Immature natural killer cell (primary cell): ENCODE data around the gene CRISPLD2. TPM values are rescaled to one million over a fixed set of nuclear protein-coding genes. Genes with fewer than 3 reads are reported as not detected.
"Not testable (repeated sequence)": the region's sequence is repeated elsewhere in the genome, so short reads cannot be mapped to it uniquely, and the experiment has no call there.

ENCODE experiments used
- DNase-seq, 3 donors: peaks; one replicate each; pipeline ENCODE4 v3.0.0; 2022; ENCODE audit warnings: mixed read lengths in 1 of 3
- H3K27ac Mint-ChIP-seq, 6 donors: one replicate each; pipeline ENCODE4 v1.8.0; 2020; ENCODE audit warnings: mixed read lengths in 6 of 6, mild to moderate bottlenecking in 5 of 6, inconsistent platforms in 4 of 6, moderate library complexity in 3 of 6
- H3K27me3 Mint-ChIP-seq, 3 donors: one replicate each; pipeline ENCODE4 v1.8.0; 2020 to 2021; ENCODE audit warnings: low read depth in 3 of 3, mild to moderate bottlenecking in 3 of 3, mixed read lengths in 3 of 3, moderate library complexity in 3 of 3, inconsistent platforms in 1 of 3
- H3K36me3 Mint-ChIP-seq, 3 donors: one replicate each; pipeline ENCODE4 v1.8.0; 2020; ENCODE audit warnings: mixed read lengths in 3 of 3, inconsistent platforms in 2 of 3, mild to moderate bottlenecking in 2 of 3
- H3K4me1 Mint-ChIP-seq, 2 donors: one replicate each; pipeline ENCODE4 v1.8.0; 2020; ENCODE audit warnings: inconsistent platforms in 2 of 2, mild to moderate bottlenecking in 2 of 2, mixed read lengths in 2 of 2, moderate library complexity in 1 of 2
- H3K4me3 Mint-ChIP-seq, 5 donors: one replicate each; pipeline ENCODE4 v1.8.0; 2020; ENCODE audit warnings: mild to moderate bottlenecking in 5 of 5, mixed read lengths in 5 of 5, inconsistent platforms in 3 of 5, moderate library complexity in 3 of 5
- H3K9me3 Mint-ChIP-seq, 6 donors: one replicate each; pipeline ENCODE4 v1.8.0; 2020; ENCODE audit warnings: mild to moderate bottlenecking in 6 of 6, mixed read lengths in 6 of 6, inconsistent platforms in 4 of 6, moderate library complexity in 3 of 6
- polyA plus RNA-seq, 3 donors: library from polyadenylated mRNA; unstranded; fragments of 300-500 nt; fragmentation: Illumina TruSeq; gene quantifications; one replicate each; pipeline ENCODE4 v1.2.3, GENCODE V29; 2021

CRISPLD2 gene
- polyA plus RNA-seq, 3 donors from 2014 or later: 0.05 to 0.24 (median 0.09) TPM

DNA sequence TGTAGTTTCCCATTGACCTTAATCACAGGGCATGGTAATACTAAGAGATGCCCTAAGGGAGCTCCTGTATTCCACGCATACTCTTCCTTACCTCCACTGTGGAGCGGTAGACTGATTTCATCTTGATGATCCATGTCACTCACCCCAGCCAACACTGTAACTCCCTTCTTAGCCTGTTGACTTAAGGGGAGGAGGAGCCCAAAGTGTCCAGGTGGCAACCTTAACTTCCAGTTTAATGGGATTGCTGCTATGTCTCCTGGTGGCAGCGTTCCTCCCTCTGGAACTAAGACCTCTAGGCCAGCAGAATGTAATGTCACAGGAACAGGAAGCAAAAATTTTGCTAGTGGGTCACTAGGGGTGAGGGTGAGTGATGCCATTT is 36.4 kb downstream of the CRISPLD2 start:
- H3K4me3 Mint-ChIP-seq, H3K27ac Mint-ChIP-seq, DNase-seq, H3K4me1 Mint-ChIP-seq, H3K36me3 Mint-ChIP-seq, H3K9me3 Mint-ChIP-seq, H3K27me3 Mint-ChIP-seq: not testable (repeated sequence)

DNA sequence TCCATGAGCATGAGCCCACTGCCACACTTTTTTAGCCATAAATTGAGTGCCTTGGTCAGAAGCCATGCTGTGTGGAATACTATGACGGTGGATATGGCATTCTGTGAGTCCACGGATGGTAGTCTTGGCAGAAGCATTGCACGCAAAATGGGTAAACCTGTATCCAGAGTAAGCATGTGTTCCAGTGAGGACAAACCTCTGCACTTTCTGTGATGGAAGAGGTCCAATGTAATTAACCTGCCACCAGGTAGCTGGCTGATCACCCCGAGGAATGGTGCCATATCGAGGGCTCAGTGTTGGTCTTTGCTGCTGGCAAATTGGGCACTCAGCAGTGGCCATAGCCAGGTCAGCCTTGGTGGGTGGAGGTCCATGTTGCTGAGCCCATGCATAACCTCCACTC is 37.0 kb downstream of the CRISPLD2 start:
- H3K4me3 Mint-ChIP-seq, H3K27ac Mint-ChIP-seq, H3K9me3 Mint-ChIP-seq, H3K27me3 Mint-ChIP-seq, DNase-seq, H3K4me1 Mint-ChIP-seq, H3K36me3 Mint-ChIP-seq: not testable (repeated sequence)

DNA sequence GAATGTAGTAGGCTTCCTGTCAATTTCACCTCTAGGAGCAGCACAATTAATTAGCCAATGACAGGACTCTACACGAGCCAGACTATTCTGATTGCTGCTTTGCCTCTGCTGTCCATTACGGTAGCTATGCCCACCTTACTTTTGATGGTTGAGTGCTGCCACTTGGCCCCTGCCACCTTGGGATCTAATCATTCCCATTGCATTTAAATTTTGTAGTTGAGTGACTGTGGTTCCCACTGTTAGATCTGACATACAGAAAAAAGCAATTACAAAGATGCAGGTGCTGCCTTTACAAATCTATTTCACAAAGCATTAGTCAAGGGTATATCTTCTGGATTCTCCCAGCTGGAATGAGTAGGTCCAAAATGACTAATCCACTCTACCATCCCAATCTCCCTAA is 39.9 kb downstream of the CRISPLD2 start:
- Mint-ChIP-seq H3K4me3 (no peak overlapping the region), H3K27me3 (peaks cover 0 to 8% (median 0%) of the 10 kb centered on the region in 3 donors)

DNA sequence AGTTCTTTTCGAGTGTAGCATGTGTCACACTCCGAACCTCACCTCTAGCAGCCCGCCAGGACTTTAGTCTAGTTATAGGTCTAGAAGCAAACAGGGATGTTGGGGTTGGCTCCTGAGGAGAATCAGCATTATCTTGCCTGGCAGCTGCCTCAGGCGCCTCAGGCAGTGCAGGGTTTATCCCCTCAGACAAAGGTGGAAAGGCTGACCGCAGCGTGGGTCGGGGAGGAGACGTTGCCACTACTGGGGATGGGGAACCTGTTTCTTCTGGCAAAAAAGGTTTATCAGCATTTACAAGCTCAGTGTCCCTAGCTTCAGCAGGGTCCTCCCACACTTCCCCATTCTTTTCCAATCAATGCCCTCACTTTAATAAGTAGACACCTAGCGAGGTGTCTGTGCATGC is 40.6 kb downstream of the CRISPLD2 start:
- H3K4me3 Mint-ChIP-seq: no peak overlapping the region
- peaks cover 0 to 9% (median 2%) of the 10 kb centered on the region in 6 donors for H3K9me3 Mint-ChIP-seq
- H3K4me1 Mint-ChIP-seq: no peaks in the 10 kb centered on the region

More for the DNA sequence above, 39.9 kb downstream of the CRISPLD2 start:
- H3K9me3 Mint-ChIP-seq: peaks cover 0 to 9% (median 2%) of the 10 kb centered on the region in 6 donors
- no peak for DNase-seq
- H3K27ac Mint-ChIP-seq: no peak overlapping the region
- no peaks in the 10 kb centered on the region for H3K4me1 Mint-ChIP-seq
- H3K36me3 Mint-ChIP-seq: no peaks in the 10 kb centered on the region

DNA sequence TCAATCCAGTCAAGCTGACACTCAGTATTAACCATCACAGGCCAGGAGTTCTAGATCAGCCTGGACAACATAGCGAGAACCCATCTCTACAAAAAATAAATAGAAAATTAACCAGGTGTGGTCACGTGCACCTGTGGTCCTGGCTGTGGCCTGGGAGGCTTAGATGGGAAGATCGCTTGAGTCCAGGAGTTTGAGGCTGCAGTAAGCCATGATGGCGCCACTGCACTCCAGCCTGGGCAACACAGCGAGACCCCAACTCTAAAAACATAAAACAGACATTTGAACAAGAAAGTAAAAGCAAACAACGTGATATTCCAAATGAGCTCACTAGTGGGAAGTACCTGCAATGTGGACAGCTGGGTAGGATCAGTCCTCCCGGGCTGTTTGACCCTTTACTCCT is 41.9 kb downstream of the CRISPLD2 start:
- H3K9me3 Mint-ChIP-seq: peaks cover 0 to 9% (median 2%) of the 10 kb centered on the region in 6 donors
- no peaks in the 10 kb centered on the region for H3K36me3 Mint-ChIP-seq
- no peak overlapping the region for H3K27ac Mint-ChIP-seq
- no peaks in the 10 kb centered on the region for H3K4me1 Mint-ChIP-seq
- H3K27me3 Mint-ChIP-seq: peaks cover 0 to 6% (median 0%) of the 10 kb centered on the region in 3 donors
- DNase-seq: no peak
- no peak overlapping the region for H3K4me3 Mint-ChIP-seq

More for the DNA sequence above, 40.6 kb downstream of the CRISPLD2 start:
- Mint-ChIP-seq H3K36me3 (no peaks in the 10 kb centered on the region), H3K27me3 (peaks cover 0 to 8% (median 0%) of the 10 kb centered on the region in 3 donors), H3K27ac (no peak overlapping the region)
- DNase-seq: no peak

- H3K27me3 Mint-ChIP-seq: peaks cover 0 to 6% (median under 1%) of the 10 kb centered on the region in 3 donors
- H3K36me3 Mint-ChIP-seq: no peaks in the 10 kb centered on the region
- H3K27ac Mint-ChIP-seq: no peak overlapping the region
- no peak for DNase-seq
- peaks cover 0 to 9% (median 2%) of the 10 kb centered on the region in 6 donors for H3K9me3 Mint-ChIP-seq
- no peaks in the 10 kb centered on the region for H3K4me1 Mint-ChIP-seq
- H3K4me3 Mint-ChIP-seq: no peak overlapping the region
Measured at GRCh38 chr16:84862804-84863480, 43.2 kb downstream of the CRISPLD2 start.

- H3K27me3 Mint-ChIP-seq: peaks cover 1 to 6% (median 2%) of the 10 kb centered on the region in 3 donors
- DNase-seq: no peak
- H3K4me3 Mint-ChIP-seq: no peak overlapping the region
- H3K27ac Mint-ChIP-seq: no peak overlapping the region
- H3K36me3 Mint-ChIP-seq: no peaks in the 10 kb centered on the region
- peaks cover 0 to 9% (median 2%) of the 10 kb centered on the region in 6 donors for H3K9me3 Mint-ChIP-seq
- no peaks in the 10 kb centered on the region for H3K4me1 Mint-ChIP-seq
Measured at GRCh38 chr16:84863481-84863814, 43.7 kb downstream of the CRISPLD2 start.

GRCh38 chr16:84864326-84864955 is 44.7 kb downstream of the CRISPLD2 start:
- no peak overlapping the region for H3K4me3 Mint-ChIP-seq
- no peaks in the 10 kb centered on the region for H3K4me1 Mint-ChIP-seq
- H3K36me3 Mint-ChIP-seq: no peaks in the 10 kb centered on the region
- H3K27me3 Mint-ChIP-seq: peaks cover 1 to 6% (median 2%) of the 10 kb centered on the region in 3 donors
- H3K27ac Mint-ChIP-seq: no peak overlapping the region
- no peak for DNase-seq
- peaks cover 0 to 9% (median 2%) of the 10 kb centered on the region in 6 donors for H3K9me3 Mint-ChIP-seq

- Mint-ChIP-seq H3K27me3 (peaks cover 1 to 6% (median 2%) of the 10 kb centered on the region in 3 donors), H3K4me1 (no peaks in the 10 kb centered on the region), H3K36me3 (no peaks in the 10 kb centered on the region), H3K9me3 (peaks cover 0 to 2% (median 0%) of the 10 kb centered on the region in 6 donors), H3K4me3 (no peak overlapping the region), H3K27ac (no peak overlapping the region)
- no peak for DNase-seq
Measured at GRCh38 chr16:84867696-84868095, 47.9 kb downstream of the CRISPLD2 start.

DNA sequence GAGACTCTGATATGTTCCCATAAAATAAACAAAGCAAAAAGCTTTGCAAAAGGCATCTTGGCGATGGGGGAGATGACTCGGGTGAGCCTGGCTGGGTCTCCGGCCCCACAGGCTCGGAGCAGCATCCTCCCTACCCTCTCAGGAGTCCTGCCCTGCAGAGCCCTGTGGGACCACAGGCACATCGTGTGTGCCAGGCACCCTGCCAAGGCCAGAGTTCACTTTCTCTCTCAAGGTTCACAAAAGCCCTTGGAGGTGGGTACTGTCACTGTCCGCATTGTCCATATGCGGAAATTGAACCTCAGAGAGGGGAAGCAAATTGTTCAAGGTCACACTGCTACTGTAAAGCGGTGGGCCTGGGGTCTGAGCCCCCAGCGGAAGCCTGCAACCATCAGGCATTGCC is 48.5 kb downstream of the CRISPLD2 start:
- Mint-ChIP-seq H3K27me3 (peaks cover 1 to 6% (median 2%) of the 10 kb centered on the region in 3 donors), H3K4me3 (no peak overlapping the region), H3K27ac (no peak overlapping the region), H3K4me1 (no peaks in the 10 kb centered on the region), H3K9me3 (no peaks in the 10 kb centered on the region), H3K36me3 (no peaks in the 10 kb centered on the region)
- no peak for DNase-seq

DNA sequence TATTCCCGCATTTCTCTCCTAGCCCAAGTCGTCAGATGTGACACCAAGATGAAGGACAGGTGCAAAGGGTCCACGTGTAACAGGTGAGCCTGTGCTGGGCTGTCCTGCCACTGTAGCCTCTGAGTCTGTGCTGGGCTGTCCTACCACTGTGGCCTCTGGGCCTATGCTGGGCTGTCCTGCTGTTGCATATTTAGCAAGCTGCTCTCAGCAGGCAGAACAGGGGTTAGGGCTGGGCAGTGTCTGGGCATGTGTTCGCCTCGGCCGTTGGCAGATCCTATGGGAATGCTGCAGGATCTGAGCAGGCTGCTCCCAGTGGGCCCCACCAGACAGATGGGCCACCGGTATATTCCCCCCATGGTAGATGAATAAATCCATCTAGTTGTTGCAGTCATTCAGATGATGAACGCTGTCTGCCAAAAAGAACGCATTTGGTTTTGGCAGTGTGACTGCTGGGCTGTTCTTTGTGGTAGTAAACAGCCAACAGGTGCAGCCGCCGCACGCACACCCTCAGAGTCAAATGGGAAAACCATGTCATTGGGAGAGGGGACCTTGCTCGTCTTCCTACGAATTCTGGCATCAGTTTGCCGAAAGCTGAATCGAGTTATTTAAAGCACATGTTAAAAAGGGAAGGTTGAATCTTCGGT is 49.2 kb downstream of the CRISPLD2 start:
- no peaks in the 10 kb centered on the region for H3K4me1 Mint-ChIP-seq
- H3K36me3 Mint-ChIP-seq: no peaks in the 10 kb centered on the region
- H3K9me3 Mint-ChIP-seq: no peaks in the 10 kb centered on the region
- H3K27me3 Mint-ChIP-seq: peaks cover 1 to 6% (median 2%) of the 10 kb centered on the region in 3 donors
- no peak for DNase-seq
- no peak overlapping the region for H3K27ac Mint-ChIP-seq
- no peak overlapping the region for H3K4me3 Mint-ChIP-seq

GRCh38 chr16:84869473-84869845 is 49.7 kb downstream of the CRISPLD2 start:
- no peaks in the 10 kb centered on the region for H3K9me3 Mint-ChIP-seq
- H3K27ac Mint-ChIP-seq: no peak overlapping the region
- no peaks in the 10 kb centered on the region for H3K4me1 Mint-ChIP-seq
- H3K27me3 Mint-ChIP-seq: peaks cover 1 to 3% (median 2%) of the 10 kb centered on the region in 3 donors
- H3K4me3 Mint-ChIP-seq: no peak overlapping the region
- no peaks in the 10 kb centered on the region for H3K36me3 Mint-ChIP-seq
- DNase-seq: no peak

GRCh38 chr16:84872971-84873370 is 53.2 kb downstream of the CRISPLD2 start:
- not testable (repeated sequence) for H3K27me3 Mint-ChIP-seq, H3K4me3 Mint-ChIP-seq, H3K27ac Mint-ChIP-seq, H3K36me3 Mint-ChIP-seq, H3K9me3 Mint-ChIP-seq, H3K4me1 Mint-ChIP-seq, DNase-seq

DNA sequence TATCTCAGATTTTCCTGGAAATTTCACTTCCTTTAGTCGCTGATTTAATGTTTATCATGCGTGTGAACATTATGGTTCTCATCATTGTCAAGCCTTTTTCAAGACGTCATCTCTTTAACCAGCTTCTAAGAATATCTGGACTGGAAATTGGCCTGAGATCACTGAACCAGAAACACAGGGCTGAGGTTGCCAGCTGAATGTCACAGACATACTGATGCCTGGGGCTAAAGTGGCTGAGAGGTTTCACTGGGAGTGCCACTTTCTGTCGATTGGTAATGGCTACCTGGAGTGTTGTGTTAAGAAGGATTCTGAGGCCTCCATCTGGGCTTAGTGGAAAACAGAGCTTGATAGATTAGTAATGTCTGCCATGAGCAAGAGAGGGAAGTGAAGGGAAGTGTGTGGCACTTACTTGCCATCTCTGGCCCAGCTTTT is 54.2 kb downstream of the CRISPLD2 start:
- Mint-ChIP-seq H3K27ac (no peak overlapping the region), H3K27me3 (peaks cover 0 to 3% (median 0%) of the 10 kb centered on the region in 3 donors), H3K4me3 (no peak overlapping the region), H3K9me3 (no peaks in the 10 kb centered on the region), H3K4me1 (no peaks in the 10 kb centered on the region), H3K36me3 (no peaks in the 10 kb centered on the region)
- no peak for DNase-seq
